Breast epithelium (tissue), 3 donors: ENCODE data around the gene CD200.

Experiments
- POLR2A ChIP-seq: fragments of 450-650 bp; IDR thresholded peaks from one replicate; pipeline ENCODE4 v1.6.1; 2016; ENCODE audit warnings: antibody characterized with exemption, mild to moderate bottlenecking, moderate library complexity
- POLR2AphosphoS5 ChIP-seq, 3 donors: sonication (generic); formaldehyde crosslinking; IDR thresholded peaks; one replicate each; pipeline ENCODE4 v1.6.1; 2017; ENCODE audit warnings: antibody characterized with exemption in 3 of 3
- TF ChIP-seq, protein P1 (sequence below), 3 donors: fragments of 450-650 bp; IDR thresholded peaks; one replicate each; pipeline ENCODE4 v1.5.1; 2016 to 2017; ENCODE audit warnings: antibody characterized with exemption in 3 of 3, mild to moderate bottlenecking in 3 of 3, moderate library complexity in 3 of 3

GRCh38 chr3:112365636-112366035 is 32.7 kb downstream of the CD200 start:
- TF ChIP-seq, protein P1, sequence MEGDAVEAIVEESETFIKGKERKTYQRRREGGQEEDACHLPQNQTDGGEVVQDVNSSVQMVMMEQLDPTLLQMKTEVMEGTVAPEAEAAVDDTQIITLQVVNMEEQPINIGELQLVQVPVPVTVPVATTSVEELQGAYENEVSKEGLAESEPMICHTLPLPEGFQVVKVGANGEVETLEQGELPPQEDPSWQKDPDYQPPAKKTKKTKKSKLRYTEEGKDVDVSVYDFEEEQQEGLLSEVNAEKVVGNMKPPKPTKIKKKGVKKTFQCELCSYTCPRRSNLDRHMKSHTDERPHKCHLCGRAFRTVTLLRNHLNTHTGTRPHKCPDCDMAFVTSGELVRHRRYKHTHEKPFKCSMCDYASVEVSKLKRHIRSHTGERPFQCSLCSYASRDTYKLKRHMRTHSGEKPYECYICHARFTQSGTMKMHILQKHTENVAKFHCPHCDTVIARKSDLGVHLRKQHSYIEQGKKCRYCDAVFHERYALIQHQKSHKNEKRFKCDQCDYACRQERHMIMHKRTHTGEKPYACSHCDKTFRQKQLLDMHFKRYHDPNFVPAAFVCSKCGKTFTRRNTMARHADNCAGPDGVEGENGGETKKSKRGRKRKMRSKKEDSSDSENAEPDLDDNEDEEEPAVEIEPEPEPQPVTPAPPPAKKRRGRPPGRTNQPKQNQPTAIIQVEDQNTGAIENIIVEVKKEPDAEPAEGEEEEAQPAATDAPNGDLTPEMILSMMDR (IDR thresholded peaks at IDR 0.05): no peak
- TF ChIP-seq POLR2A: no peak
- no peak for TF ChIP-seq POLR2AphosphoS5 (IDR thresholded peaks at IDR 0.05)
